Fibroblast of lung (primary cell): ENCODE measurements around the gene EPYC. TPM values are rescaled to one million over a fixed set of nuclear protein-coding genes. Genes with fewer than 3 reads are reported as not detected.

Experiments used
- DNase-seq, 2 donors: peaks; one replicate each; pipeline versions ENCODE4 v3.0.0 to v3.0.0-alpha.2; 2010; ENCODE audit warnings: low read depth in 2 of 2
- H2AFZ ChIP-seq: 2 replicates; pipeline ENCODE4 v1.5.1; 2012; ENCODE audit warnings: low read length, control low read depth, inconsistent platforms
- H3K27ac ChIP-seq: 2 replicates; pipeline ENCODE4 v1.5.1; 2011; ENCODE audit warnings: low read length, control low read depth; ENCODE audit not compliant: insufficient read depth
- H3K27me3 ChIP-seq: 2 replicates; pipeline ENCODE4 v1.5.1; 2011; ENCODE audit warnings: mild to moderate bottlenecking, low read length; ENCODE audit not compliant: control insufficient read depth, insufficient read depth
- H3K36me3 ChIP-seq: 2 replicates; pipeline ENCODE4 v1.5.1; 2011; ENCODE audit warnings: low read length; ENCODE audit not compliant: control insufficient read depth, insufficient read depth
- H3K4me1 ChIP-seq: 2 replicates; pipeline ENCODE4 v1.5.1; 2011; ENCODE audit warnings: low read length; ENCODE audit not compliant: control insufficient read depth, insufficient read depth; ENCODE audit errors: extremely low read depth
- H3K4me2 ChIP-seq: 2 replicates; pipeline ENCODE4 v1.5.1; 2011; ENCODE audit warnings: low read length, control low read depth; ENCODE audit not compliant: insufficient read depth; ENCODE audit errors: extremely low read depth
- H3K4me3 ChIP-seq, 4 experiments: fragments of 200-600 bp in 1 of 4; sonication (generic) in 1 of 4; replicated peaks in 1 of 4; 2 replicates each; pipeline ENCODE4 v1.5.1; 2011 to 2016; ENCODE audit warnings: low read length in 4 of 4, low read depth in 3 of 4, mild to moderate bottlenecking in 3 of 4, control low read depth in 2 of 4, inconsistent platforms in 1 of 4, mixed read lengths in 1 of 4; ENCODE audit not compliant: insufficient read depth in 1 of 4; ENCODE audit errors: control extremely low read depth in 1 of 4
- H3K79me2 ChIP-seq: 2 replicates; pipeline ENCODE4 v1.5.1; 2012; ENCODE audit warnings: mild to moderate bottlenecking, low read length, inconsistent platforms; ENCODE audit not compliant: control insufficient read depth, insufficient read depth
- H3K9ac ChIP-seq: 2 replicates; pipeline ENCODE4 v1.5.1; 2011; ENCODE audit warnings: mild to moderate bottlenecking, low read length, control low read depth; ENCODE audit not compliant: insufficient read depth
- H3K9me3 ChIP-seq: 2 replicates; pipeline ENCODE4 v1.5.1; 2012; ENCODE audit warnings: low read depth, low read length; ENCODE audit not compliant: control insufficient read depth, insufficient read depth
- H4K20me1 ChIP-seq: 2 replicates; pipeline ENCODE4 v1.5.1; 2011; ENCODE audit warnings: low read length; ENCODE audit not compliant: control insufficient read depth, insufficient read depth; ENCODE audit errors: extremely low read depth
- EZH2 ChIP-seq: IDR thresholded peaks from 2 replicates; pipeline ENCODE4 v1.5.1; 2012; ENCODE audit warnings: low read length, control low read depth, mild to moderate bottlenecking; ENCODE audit errors: missing control alignments
- polyA plus RNA-seq, 2 donors: library from polyadenylated mRNA; depleted of rRNA in 1 of 2; stranded (reverse) in 1 of 2; unstranded in 1 of 2; fragments of >200 nt; gene quantifications; 2 replicates each; pipeline ENCODE4 v1.2.1, GENCODE V29; 2011 to 2012; ENCODE audit warnings: missing spikeins in 1 of 2
- total RNA-seq: library from RNA; depleted of rRNA; stranded (reverse); fragments of >200 nt; gene quantifications from 2 replicates; pipeline ENCODE4 v1.2.1, GENCODE V29; 2014
- TF ChIP-seq, protein P1 (sequence below), 2 donors: IDR thresholded peaks in 1 of 2; conservative IDR thresholded peaks in 1 of 2; 1 replicate in 1 of 2; 2 replicates in 1 of 2; pipeline ENCODE4 v1.5.1; 2011 to 2012; ENCODE audit warnings: low read length in 2 of 2, control low read depth in 1 of 2, inconsistent platforms in 1 of 2, low read depth in 1 of 2, mild to moderate bottlenecking in 1 of 2

EPYC gene
- total and polyA plus RNA-seq, 2 donors (not counting 1 experiment from before 2014, with no cell fraction given) = 0.05 TPM; not detected in 1

GRCh38 chr12:90964616-90965015 lies 40.2 kb downstream of the EPYC start:
- no peaks in the 10 kb centered on the region for H3K9me3 ChIP-seq
- H3K4me1 ChIP-seq = no peaks in the 10 kb centered on the region
- no peak overlapping the region for H3K4me3 ChIP-seq
- H3K27me3 ChIP-seq = no peaks in the 10 kb centered on the region
- no peak overlapping the region for H2AFZ ChIP-seq
- no peak for DNase-seq
- H3K9ac ChIP-seq = no peak overlapping the region
- no peak overlapping the region for H3K27ac ChIP-seq
- TF ChIP-seq, protein P1, sequence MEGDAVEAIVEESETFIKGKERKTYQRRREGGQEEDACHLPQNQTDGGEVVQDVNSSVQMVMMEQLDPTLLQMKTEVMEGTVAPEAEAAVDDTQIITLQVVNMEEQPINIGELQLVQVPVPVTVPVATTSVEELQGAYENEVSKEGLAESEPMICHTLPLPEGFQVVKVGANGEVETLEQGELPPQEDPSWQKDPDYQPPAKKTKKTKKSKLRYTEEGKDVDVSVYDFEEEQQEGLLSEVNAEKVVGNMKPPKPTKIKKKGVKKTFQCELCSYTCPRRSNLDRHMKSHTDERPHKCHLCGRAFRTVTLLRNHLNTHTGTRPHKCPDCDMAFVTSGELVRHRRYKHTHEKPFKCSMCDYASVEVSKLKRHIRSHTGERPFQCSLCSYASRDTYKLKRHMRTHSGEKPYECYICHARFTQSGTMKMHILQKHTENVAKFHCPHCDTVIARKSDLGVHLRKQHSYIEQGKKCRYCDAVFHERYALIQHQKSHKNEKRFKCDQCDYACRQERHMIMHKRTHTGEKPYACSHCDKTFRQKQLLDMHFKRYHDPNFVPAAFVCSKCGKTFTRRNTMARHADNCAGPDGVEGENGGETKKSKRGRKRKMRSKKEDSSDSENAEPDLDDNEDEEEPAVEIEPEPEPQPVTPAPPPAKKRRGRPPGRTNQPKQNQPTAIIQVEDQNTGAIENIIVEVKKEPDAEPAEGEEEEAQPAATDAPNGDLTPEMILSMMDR (conservative IDR thresholded peaks at IDR 0.05 in 1 of 2, IDR thresholded peaks at IDR 0.05 in 1 of 2; ENCODE audit: low read depth in 1 of 2, low read length in 2 of 2) = no peak
- no peak for TF ChIP-seq EZH2
- no peaks in the 10 kb centered on the region for H3K36me3 ChIP-seq
- H3K79me2 ChIP-seq = no peaks in the 10 kb centered on the region
- H4K20me1 ChIP-seq = no peaks in the 10 kb centered on the region
- H3K4me2 ChIP-seq = no peak overlapping the region

- no peaks in the 10 kb centered on the region for H3K4me1 ChIP-seq
- H3K36me3 ChIP-seq = no peaks in the 10 kb centered on the region
- H3K9ac ChIP-seq = no peak overlapping the region
- no peaks in the 10 kb centered on the region for H3K9me3 ChIP-seq
- no peaks in the 10 kb centered on the region for H3K27me3 ChIP-seq
- DNase-seq = no peak
- TF ChIP-seq, protein P1 (conservative IDR thresholded peaks at IDR 0.05 in 1 of 2, IDR thresholded peaks at IDR 0.05 in 1 of 2; ENCODE audit: low read depth in 1 of 2, low read length in 2 of 2) = no peak
- no peak for TF ChIP-seq EZH2
- no peaks in the 10 kb centered on the region for H3K79me2 ChIP-seq
- no peak overlapping the region for H2AFZ ChIP-seq
- H3K4me2 ChIP-seq = no peak overlapping the region
- H3K4me3 ChIP-seq = no peak overlapping the region
- H4K20me1 ChIP-seq = no peaks in the 10 kb centered on the region
- no peak overlapping the region for H3K27ac ChIP-seq
Observed at GRCh38 chr12:90963946-90964345, 40.8 kb downstream of the EPYC start.

- TF ChIP-seq, protein P1 (conservative IDR thresholded peaks at IDR 0.05 in 1 of 2, IDR thresholded peaks at IDR 0.05 in 1 of 2; ENCODE audit: low read depth in 1 of 2, low read length in 2 of 2) = no peak
- no peak for TF ChIP-seq EZH2
- no peak for DNase-seq
- Histone ChIP-seq H4K20me1 (no peaks in the 10 kb centered on the region), H3K27ac (no peak overlapping the region), H3K27me3 (no peaks in the 10 kb centered on the region), H3K4me3 (no peak overlapping the region), H3K79me2 (no peaks in the 10 kb centered on the region), H3K36me3 (no peaks in the 10 kb centered on the region), H3K9me3 (no peaks in the 10 kb centered on the region), H3K4me1 (no peaks in the 10 kb centered on the region), H2AFZ (no peak overlapping the region), H3K4me2 (no peak overlapping the region), H3K9ac (no peak overlapping the region)
Observed at GRCh38 chr12:90961154-90961553, 43.6 kb downstream of the EPYC start.
